ENCODE data around the gene PAX1.

PAX1 gene

DNA sequence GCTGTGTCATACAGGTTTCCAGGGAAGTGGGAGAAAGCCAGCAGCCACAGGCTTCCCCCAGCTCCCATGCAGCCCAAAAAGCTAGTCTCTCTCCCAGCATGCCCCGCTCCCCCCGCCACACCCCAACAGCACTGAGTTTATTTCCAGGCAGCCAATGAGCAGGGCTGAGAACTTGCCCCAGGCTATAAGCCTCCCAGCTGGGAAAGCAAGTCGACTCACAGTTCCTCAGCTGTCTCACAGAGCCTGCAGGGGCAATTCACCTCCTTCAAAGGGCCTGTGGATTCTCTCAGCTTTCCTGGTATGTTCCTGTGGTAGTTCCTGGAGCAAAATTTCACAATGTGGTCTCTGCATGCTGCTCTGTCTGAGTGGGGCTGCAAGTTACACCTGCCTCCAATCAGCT is 34.2 kb downstream of the PAX1 start:
- DNase-seq: no peak

DNA sequence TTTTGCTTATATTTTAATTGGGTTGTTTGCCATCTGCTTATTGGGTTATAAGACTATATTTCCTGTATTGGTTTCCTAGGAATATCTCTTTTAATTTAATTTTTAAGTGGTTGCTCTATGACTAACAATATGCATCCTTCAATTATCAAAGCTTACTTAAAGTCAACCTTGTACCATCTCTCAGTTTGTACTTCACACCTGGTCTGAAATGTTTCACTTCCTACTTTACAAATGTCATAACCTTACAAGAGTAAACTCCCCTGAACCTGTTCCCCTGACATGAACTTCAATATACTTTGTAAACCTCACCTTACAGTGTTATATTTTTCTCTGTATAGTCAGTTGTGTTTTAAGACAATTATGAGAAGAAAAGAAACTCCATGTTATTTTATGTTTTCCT is 35.8 kb downstream of the PAX1 start:
- no peak for DNase-seq

DNA sequence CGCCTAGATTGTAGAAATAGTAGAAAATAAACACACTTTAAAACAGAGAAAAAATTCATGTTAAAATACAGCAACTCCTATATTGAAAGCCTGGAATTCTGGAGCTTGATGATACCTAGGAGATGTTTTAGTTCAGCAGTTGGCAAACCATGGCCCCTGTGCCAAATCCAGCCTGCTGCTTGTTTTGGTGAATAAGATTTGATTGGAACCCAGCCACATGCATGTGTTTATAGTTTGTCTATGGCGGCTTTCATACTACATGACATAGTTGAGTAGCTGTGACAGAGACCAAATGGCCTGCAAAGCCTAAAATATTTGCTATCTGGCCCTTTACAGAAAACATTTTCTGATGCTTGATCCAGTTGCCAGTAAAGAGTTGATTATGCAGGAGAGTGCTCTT is 57.2 kb downstream of the PAX1 start:
- DNase-seq: no peak

DNA sequence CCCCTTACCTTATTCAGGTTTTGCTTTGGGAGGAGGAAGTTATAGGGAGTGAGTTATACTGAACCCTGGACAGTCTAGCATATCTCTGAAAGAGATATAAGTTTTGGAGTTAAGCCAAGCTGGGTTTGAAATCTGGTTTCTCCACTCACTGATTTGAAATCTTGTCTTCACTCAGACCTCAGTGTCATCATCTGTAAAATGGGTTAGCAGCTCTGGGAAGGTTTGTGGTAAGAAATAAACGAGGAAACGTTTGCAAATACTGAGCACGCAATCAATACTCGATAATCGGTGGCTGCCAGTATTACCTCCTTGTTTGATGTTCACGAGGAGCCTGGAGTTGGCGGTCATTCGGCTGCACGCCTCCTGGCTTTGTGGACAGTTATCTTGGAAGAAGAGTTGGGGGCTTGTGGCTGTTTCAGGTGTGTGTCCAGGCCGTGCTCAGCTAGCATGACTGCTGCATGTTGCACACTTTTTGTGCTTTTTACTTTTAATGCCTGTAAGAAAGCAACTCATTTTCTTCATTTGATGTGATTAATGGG is 61.8 kb downstream of the PAX1 start:
- DNase-seq: no peak

DNA sequence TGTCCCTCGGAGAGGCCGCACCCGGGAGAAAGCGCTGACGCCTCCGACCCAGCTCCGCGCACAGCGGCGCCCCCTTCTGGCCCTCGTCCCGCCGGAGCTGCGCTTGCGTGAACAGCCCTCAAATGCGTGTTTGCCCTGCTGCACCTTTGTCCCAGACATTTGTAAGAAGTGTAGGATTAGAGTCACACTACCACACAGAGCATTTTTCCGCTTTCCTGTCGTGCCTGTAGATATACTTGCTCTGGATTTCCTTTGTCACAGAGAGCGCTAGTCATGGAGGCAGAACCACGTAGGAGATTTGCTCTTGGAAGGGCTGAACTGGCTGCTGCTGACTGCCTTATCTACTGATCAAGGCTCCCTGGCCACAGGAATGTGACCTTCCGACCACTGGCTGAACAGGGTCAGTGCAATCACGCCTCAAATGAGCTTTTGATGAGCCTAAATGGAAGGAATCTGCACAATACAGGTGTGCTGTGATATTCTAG is 62.3 kb downstream of the PAX1 start:
- no peak for DNase-seq
